HepG2 (cell line): ENCODE data around the gene DHFR. TPM values are rescaled to one million over a fixed set of nuclear protein-coding genes. Genes with fewer than 3 reads are reported as not detected.

ENCODE experiments used
- ATAC-seq: fragments of 200-7000 bp; cut with Tn5 transposase; 3 replicates; pipeline ENCODE4 v1.9.1; 2020; ENCODE audit warnings: mild to moderate bottlenecking, moderate library complexity
- BruUV-seq: library from RNA; stranded (reverse); fragments of 400-500 nt; replicated peaks from 2 replicates; lab custom pipeline; 2021; lab: Mats Ljungman, UMichigan
- CTCF ChIA-PET: fragments of 300-600 bp; formaldehyde crosslinking; extraction: SDS; loops from one replicate; lab custom pipeline; 2021; ENCODE audit warnings: low total read pairs, inconsistent platforms, low intra/inter-chr PET ratio; lab: Yijun Ruan, JAX
- POLR2A ChIA-PET: fragments of 350-600 bp; sonication (Branson Sonifier 250); formaldehyde crosslinking; loops from one replicate; lab custom pipeline; 2020; ENCODE audit warnings: antibody characterized with exemption, inconsistent platforms; lab: Yijun Ruan, JAX
- DNase-seq: peaks from one replicate; pipeline ENCODE4 v3.0.0-alpha.2; 2015; ENCODE audit warnings: low spot score
- FAIRE-seq: peaks from 3 replicates; lab custom pipeline; 2011; peaks lifted over from hg19 to GRCh38; lab: Jason Lieb, UNC
- H2AFZ ChIP-seq: one replicate; pipeline ENCODE4 v1.6.1; 2011; ENCODE audit warnings: low read length, inconsistent platforms
- H3K27ac ChIP-seq: fragments of 300-600 bp; 3 replicates; pipeline ENCODE4 v1.8.0; 2011; ENCODE audit warnings: mixed run types, mild to moderate bottlenecking, mixed read lengths, low read length, inconsistent platforms; ENCODE audit not compliant: insufficient read depth; ENCODE audit errors: extremely low read length
- H3K27me3 ChIP-seq, 2 experiments: fragments of 200-600 bp in 1 of 2; 2 replicates in 1 of 2; 3 replicates in 1 of 2; pipeline versions ENCODE4 v1.6.0 to v1.8.0; 2011; ENCODE audit warnings: low read length in 2 of 2, mild to moderate bottlenecking in 2 of 2, moderate library complexity in 2 of 2, inconsistent platforms in 1 of 2; ENCODE audit not compliant: insufficient read depth in 2 of 2, control insufficient read depth in 1 of 2
- H3K36me3 ChIP-seq, 2 experiments: fragments of 200-600 bp in 1 of 2; replicated peaks in 1 of 2; 2 replicates in 1 of 2; 3 replicates in 1 of 2; pipeline versions ENCODE4 v1.5.1 to v1.8.0; 2011; ENCODE audit warnings: low read length in 2 of 2, inconsistent platforms in 1 of 2; ENCODE audit not compliant: insufficient read depth in 2 of 2, control insufficient read depth in 1 of 2
- H3K4me1 ChIP-seq: 2 replicates; pipeline ENCODE4 v1.5.1; 2012; ENCODE audit warnings: low read length, inconsistent platforms; ENCODE audit not compliant: insufficient read depth
- H3K4me2 ChIP-seq: 2 replicates; pipeline ENCODE4 v1.6.0; 2011; ENCODE audit warnings: low read depth, low read length, inconsistent platforms
- H3K4me3 ChIP-seq, 3 experiments: fragments of 200-600 bp in 1 of 3; sonication (generic), shearing (Covaris generic) in 1 of 3; replicated peaks in 1 of 3; 2 replicates each; pipeline ENCODE4 v1.5.1; 2011 to 2016; ENCODE audit warnings: low read length in 3 of 3, inconsistent platforms in 2 of 3, low read depth in 2 of 3, mild to moderate bottlenecking in 2 of 3, control low read depth in 1 of 3, mixed read lengths in 1 of 3; ENCODE audit not compliant: insufficient read depth in 1 of 3
- H3K79me2 ChIP-seq: one replicate; pipeline ENCODE4 v1.6.1; 2011; ENCODE audit warnings: low read length, inconsistent platforms; ENCODE audit not compliant: insufficient read depth
- H3K9ac ChIP-seq: 2 replicates; pipeline ENCODE4 v1.6.0; 2011; ENCODE audit warnings: mild to moderate bottlenecking, low read depth, low read length, inconsistent platforms; ENCODE audit not compliant: insufficient read depth
- H3K9me3 ChIP-seq: 2 replicates; pipeline ENCODE4 v1.5.1; 2012; ENCODE audit warnings: mild to moderate bottlenecking, low read length
- H4K20me1 ChIP-seq: 2 replicates; pipeline ENCODE4 v1.6.0; 2011; ENCODE audit warnings: inconsistent platforms, mild to moderate bottlenecking, low read length, moderate library complexity; ENCODE audit not compliant: insufficient read depth
- ATAD3A ChIP-seq: sonication (generic); formaldehyde crosslinking; IDR thresholded peaks from 2 replicates; pipeline ENCODE4 v1.4.0; 2020; ENCODE audit warnings: missing genetic modification reagents
- HHEX ChIP-seq: IDR thresholded peaks from 2 replicates; pipeline ENCODE4 v1.6.1; 2016; ENCODE audit warnings: control low read depth
- IRX3 ChIP-seq: sonication (generic); formaldehyde crosslinking; IDR thresholded peaks from 2 replicates; pipeline ENCODE4 v1.8.1; 2023; ENCODE audit warnings: mild to moderate bottlenecking, low read depth, missing genetic modification reagents, borderline replicate concordance
- JUNB ChIP-seq: sonication (generic); formaldehyde crosslinking; IDR thresholded peaks from 2 replicates; pipeline ENCODE4 v1.8.0; 2022; ENCODE audit warnings: missing genetic modification reagents, mild to moderate bottlenecking, borderline replicate concordance
- KMT2B ChIP-seq: IDR thresholded peaks from 2 replicates; pipeline ENCODE4 v1.6.1; 2016; ENCODE audit warnings: missing genetic modification reagents, missing compliant biosample characterization
- MAF1 ChIP-seq: sonication (generic); formaldehyde crosslinking; IDR thresholded peaks from 2 replicates; pipeline ENCODE4 v1.5.0; 2020; ENCODE audit warnings: missing genetic modification reagents, borderline replicate concordance
- MNT ChIP-seq: fragments of 450-650 bp; IDR thresholded peaks from 2 replicates; pipeline ENCODE4 v1.6.1; 2016
- PCBP2 ChIP-seq: fragments of 200-400 bp; formaldehyde crosslinking; optimal IDR thresholded peaks from 2 replicates; pipeline ENCODE3; 2018; ENCODE audit warnings: low read length, low read depth; ENCODE audit not compliant: poor library complexity, severe bottlenecking
- SOX13 ChIP-seq, 3 experiments: fragments of 450-650 bp in 1 of 3; sonication (generic) in 1 of 3; formaldehyde crosslinking in 1 of 3; IDR thresholded peaks in 2 of 3; conservative IDR thresholded peaks in 1 of 3; 2 replicates each; pipeline versions ENCODE4 v1.5.0 to v1.6.1; 2016 to 2020; ENCODE audit warnings: antibody characterized with exemption in 1 of 3, mild to moderate bottlenecking in 1 of 3, missing compliant biosample characterization in 1 of 3, missing genetic modification reagents in 1 of 3, moderate library complexity in 1 of 3
- ZBED4 ChIP-seq: sonication (generic); formaldehyde crosslinking; IDR thresholded peaks from 2 replicates; pipeline ENCODE4 v1.4.0; 2020; ENCODE audit warnings: missing genetic modification reagents, borderline replicate concordance
- ZBTB33 ChIP-seq: sonication (generic); formaldehyde crosslinking; IDR thresholded peaks from 2 replicates; pipeline ENCODE4 v1.4.0; 2020; ENCODE audit warnings: missing genetic modification reagents
- ZNF776 ChIP-seq: sonication (generic); formaldehyde crosslinking; IDR thresholded peaks from 2 replicates; pipeline ENCODE4 v1.4.0; 2020; ENCODE audit warnings: mild to moderate bottlenecking, missing genetic modification reagents
- WGBS: methylation state at CpG from one replicate; pipeline ENCODE4 v1.1.6; 2017; ENCODE audit warnings: low lambda C conversion rate; 5-methylcytosine and 5-hydroxymethylcytosine counted together
- in situ Hi-C: cut with HindIII; loops from 2 replicates; pipeline ENCODE4 v1.10.0; 2017; ENCODE audit warnings: low pct_unique_long_range_greater_than_20kb; ENCODE audit not compliant: extremely low pct_ligation_motif_present
- intact Hi-C: fragments of 100-400 bp; cut with micrococcal nuclease; formaldehyde crosslinking; loops from one replicate; pipeline ENCODE4 v1.10.0; 2022; ENCODE audit not compliant: unreplicated experiment
- polyA plus RNA-seq, 8 experiments: library from polyadenylated mRNA; depleted of rRNA in 3 of 8; stranded (reverse) in 7 of 8; unstranded in 1 of 8; fragments of >200 nt; fragmentation: Illumina TruSeq in 4 of 8; extraction: Trizol in 4 of 8; gene quantifications; 2 replicates each; pipeline versions ENCODE4 v1.2.1 to v1.2.3, GENCODE V29; 2011 to 2016; ENCODE audit warnings: low read depth in 4 of 8, missing spikeins in 1 of 8, mixed read lengths in 1 of 8; ENCODE audit not compliant: insufficient read depth in 1 of 8
- total RNA-seq, 5 experiments: library from RNA; depleted of rRNA; stranded (reverse); fragments of >200 nt; fragmentation: Illumina TruSeq; extraction: Trizol; gene quantifications; 2 replicates each; pipeline ENCODE4 v1.2.3, GENCODE V29; 2016; ENCODE audit warnings: low read depth in 1 of 5

The DHFR gene
- total and polyA plus RNA-seq, 2 of the 13 experiments (the other 11 are each of a cell fraction or from before 2014, with no cell fraction given) = 22.8 to 59.0 TPM

- TF ChIP-seq PCBP2 (no peak), ATAD3A (CRISPR knock-in tag) (no peak), ZNF776 (CRISPR knock-in tag) (no peak), IRX3 (CRISPR knock-in tag) (no peak), SOX13 (IDR thresholded peaks at IDR 0.05) (no peak), SOX13 (CRISPR knock-in tag; conservative IDR thresholded peaks at IDR 0.05 in 1 of 2, IDR thresholded peaks at IDR 0.05 in 1 of 2) (no peak), ZBTB33 (CRISPR knock-in tag) (no peak), JUNB (CRISPR knock-in tag) (no peak), HHEX (CRISPR knock-in tag) (no peak)
These were observed 75.7 kb downstream of the DHFR start (continued) for GRCh38 chr5:80579050-80579449.

- 6% methylated on average over 5 of the region's 5 CpGs for WGBS
- in situ Hi-C loops (no loop called here), intact Hi-C loops (no loop called here)
- Histone ChIP-seq H3K9ac (no peak overlapping the region), H3K79me2 (no peaks in the 10 kb centered on the region), H4K20me1 (no peaks in the 10 kb centered on the region), H3K36me3 (no peaks in the 10 kb centered on the region), H2AFZ (no peak overlapping the region), H3K4me1 (no peaks in the 10 kb centered on the region), H3K27ac (no peak overlapping the region), H3K27me3 (peaks cover 0 to 7% of the 10 kb centered on the region in 2 experiments; a peak in 4 of 5 replicates), H3K9me3 (no peaks in the 10 kb centered on the region), H3K4me2 (no peak overlapping the region), H3K4me3 (no peak overlapping the region)
- CTCF ChIA-PET = no interaction called here
- BruUV-seq = no TSS peak
- no peak for DNase-seq
- no peak for ATAC-seq
- FAIRE-seq = no peak
- POLR2A ChIA-PET = no interaction called here
- no peak for TF ChIP-seq ZBED4 (CRISPR knock-in tag)
- no peak for TF ChIP-seq KMT2B (CRISPR knock-in tag)
- TF ChIP-seq ZBTB33 (CRISPR knock-in tag) = no peak
- TF ChIP-seq MAF1 = no peak
- no peak for TF ChIP-seq MNT
These were observed 77.1 kb downstream of the DHFR start for GRCh38 chr5:80577707-80578106.
